HepG2 (cell line): ENCODE results near the gene HSPB9. TPM values are rescaled to one million over a fixed set of nuclear protein-coding genes. Genes with fewer than 3 reads are reported as not detected.

Experiments used
- ATAC-seq: fragments of 200-7000 bp; cut with Tn5 transposase; 3 replicates; pipeline ENCODE4 v1.9.1; 2020; ENCODE audit warnings: mild to moderate bottlenecking, moderate library complexity
- BruUV-seq: library from RNA; stranded (reverse); fragments of 400-500 nt; replicated peaks from 2 replicates; lab custom pipeline; 2021; lab: Mats Ljungman, UMichigan
- CTCF ChIA-PET: fragments of 300-600 bp; formaldehyde crosslinking; extraction: SDS; loops from one replicate; lab custom pipeline; 2021; ENCODE audit warnings: low total read pairs, inconsistent platforms, low intra/inter-chr PET ratio; lab: Yijun Ruan, JAX
- POLR2A ChIA-PET: fragments of 350-600 bp; sonication (Branson Sonifier 250); formaldehyde crosslinking; loops from one replicate; lab custom pipeline; 2020; ENCODE audit warnings: antibody characterized with exemption, inconsistent platforms; lab: Yijun Ruan, JAX
- DNase-seq: peaks from one replicate; pipeline ENCODE4 v3.0.0-alpha.2; 2015; ENCODE audit warnings: low spot score
- FAIRE-seq: peaks from 3 replicates; lab custom pipeline; 2011; peaks lifted over from hg19 to GRCh38; lab: Jason Lieb, UNC
- H2AFZ ChIP-seq: one replicate; pipeline ENCODE4 v1.6.1; 2011; ENCODE audit warnings: low read length, inconsistent platforms
- H3K27ac ChIP-seq: fragments of 300-600 bp; 3 replicates; pipeline ENCODE4 v1.8.0; 2011; ENCODE audit warnings: mixed run types, mild to moderate bottlenecking, mixed read lengths, low read length, inconsistent platforms; ENCODE audit not compliant: insufficient read depth; ENCODE audit errors: extremely low read length
- H3K27me3 ChIP-seq, 2 experiments: fragments of 200-600 bp in 1 of 2; 2 replicates in 1 of 2; 3 replicates in 1 of 2; pipeline versions ENCODE4 v1.6.0 to v1.8.0; 2011; ENCODE audit warnings: low read length in 2 of 2, mild to moderate bottlenecking in 2 of 2, moderate library complexity in 2 of 2, inconsistent platforms in 1 of 2; ENCODE audit not compliant: insufficient read depth in 2 of 2, control insufficient read depth in 1 of 2
- H3K36me3 ChIP-seq, 2 experiments: fragments of 200-600 bp in 1 of 2; replicated peaks in 1 of 2; 2 replicates in 1 of 2; 3 replicates in 1 of 2; pipeline versions ENCODE4 v1.5.1 to v1.8.0; 2011; ENCODE audit warnings: low read length in 2 of 2, inconsistent platforms in 1 of 2; ENCODE audit not compliant: insufficient read depth in 2 of 2, control insufficient read depth in 1 of 2
- H3K4me1 ChIP-seq: 2 replicates; pipeline ENCODE4 v1.5.1; 2012; ENCODE audit warnings: low read length, inconsistent platforms; ENCODE audit not compliant: insufficient read depth
- H3K4me2 ChIP-seq: 2 replicates; pipeline ENCODE4 v1.6.0; 2011; ENCODE audit warnings: low read depth, low read length, inconsistent platforms
- H3K4me3 ChIP-seq, 3 experiments: fragments of 200-600 bp in 1 of 3; sonication (generic), shearing (Covaris generic) in 1 of 3; replicated peaks in 1 of 3; 2 replicates each; pipeline ENCODE4 v1.5.1; 2011 to 2016; ENCODE audit warnings: low read length in 3 of 3, inconsistent platforms in 2 of 3, low read depth in 2 of 3, mild to moderate bottlenecking in 2 of 3, control low read depth in 1 of 3, mixed read lengths in 1 of 3; ENCODE audit not compliant: insufficient read depth in 1 of 3
- H3K79me2 ChIP-seq: one replicate; pipeline ENCODE4 v1.6.1; 2011; ENCODE audit warnings: low read length, inconsistent platforms; ENCODE audit not compliant: insufficient read depth
- H3K9ac ChIP-seq: 2 replicates; pipeline ENCODE4 v1.6.0; 2011; ENCODE audit warnings: mild to moderate bottlenecking, low read depth, low read length, inconsistent platforms; ENCODE audit not compliant: insufficient read depth
- H3K9me3 ChIP-seq: 2 replicates; pipeline ENCODE4 v1.5.1; 2012; ENCODE audit warnings: mild to moderate bottlenecking, low read length
- H4K20me1 ChIP-seq: 2 replicates; pipeline ENCODE4 v1.6.0; 2011; ENCODE audit warnings: inconsistent platforms, mild to moderate bottlenecking, low read length, moderate library complexity; ENCODE audit not compliant: insufficient read depth
- ARID4A ChIP-seq: sonication (generic); formaldehyde crosslinking; IDR thresholded peaks from 2 replicates; pipeline ENCODE4 v1.5.0; 2020; ENCODE audit warnings: mild to moderate bottlenecking, missing genetic modification reagents, borderline replicate concordance
- HMGXB4 ChIP-seq, 2 experiments: sonication (generic) in 1 of 2; formaldehyde crosslinking in 1 of 2; IDR thresholded peaks; 2 replicates each; pipeline versions ENCODE4 v1.4.0 to v1.6.1; 2018 to 2020; ENCODE audit warnings: missing genetic modification reagents in 2 of 2, borderline replicate concordance in 1 of 2, low read depth in 1 of 2, mild to moderate bottlenecking in 1 of 2, missing biosample characterization in 1 of 2
- MTA3 ChIP-seq: sonication (generic); formaldehyde crosslinking; IDR thresholded peaks from 2 replicates; pipeline ENCODE4 v1.4.0; 2020; ENCODE audit warnings: missing genetic modification reagents
- PCBP1 ChIP-seq: fragments of 200-400 bp; formaldehyde crosslinking; IDR thresholded peaks from 2 replicates; pipeline ENCODE4 v1.6.1; 2017; ENCODE audit warnings: mild to moderate bottlenecking, low read depth, low read length, borderline replicate concordance
- TBX3 ChIP-seq: fragments of 450-650 bp; IDR thresholded peaks from 2 replicates; pipeline ENCODE4 v1.6.1; 2017; ENCODE audit warnings: antibody characterized with exemption, mild to moderate bottlenecking, inconsistent platforms, borderline replicate concordance
- ZFX ChIP-seq: sonication (generic); formaldehyde crosslinking; IDR thresholded peaks from 2 replicates; pipeline ENCODE4 v1.4.0; 2020; ENCODE audit warnings: mild to moderate bottlenecking, low read depth, missing genetic modification reagents, moderate library complexity
- ZNF142 ChIP-seq: sonication (generic); formaldehyde crosslinking; IDR thresholded peaks from 2 replicates; pipeline ENCODE4 v1.4.0; 2020; ENCODE audit warnings: missing genetic modification reagents
- WGBS: methylation state at CpG from one replicate; pipeline ENCODE4 v1.1.6; 2017; ENCODE audit warnings: low lambda C conversion rate; 5-methylcytosine and 5-hydroxymethylcytosine counted together
- in situ Hi-C: cut with HindIII; loops from 2 replicates; pipeline ENCODE4 v1.10.0; 2017; ENCODE audit warnings: low pct_unique_long_range_greater_than_20kb; ENCODE audit not compliant: extremely low pct_ligation_motif_present
- intact Hi-C: fragments of 100-400 bp; cut with micrococcal nuclease; formaldehyde crosslinking; loops from one replicate; pipeline ENCODE4 v1.10.0; 2022; ENCODE audit not compliant: unreplicated experiment
- polyA plus RNA-seq, 8 experiments: library from polyadenylated mRNA; depleted of rRNA in 3 of 8; stranded (reverse) in 7 of 8; unstranded in 1 of 8; fragments of >200 nt; fragmentation: Illumina TruSeq in 4 of 8; extraction: Trizol in 4 of 8; gene quantifications; 2 replicates each; pipeline versions ENCODE4 v1.2.1 to v1.2.3, GENCODE V29; 2011 to 2016; ENCODE audit warnings: low read depth in 4 of 8, missing spikeins in 1 of 8, mixed read lengths in 1 of 8; ENCODE audit not compliant: insufficient read depth in 1 of 8
- total RNA-seq, 5 experiments: library from RNA; depleted of rRNA; stranded (reverse); fragments of >200 nt; fragmentation: Illumina TruSeq; extraction: Trizol; gene quantifications; 2 replicates each; pipeline ENCODE4 v1.2.3, GENCODE V29; 2016; ENCODE audit warnings: low read depth in 1 of 5

The HSPB9 gene
- total and polyA plus RNA-seq, 2 of the 13 experiments (the other 11 are each of a cell fraction or from before 2014, with no cell fraction given), result 0.05 to 0.24 TPM

- TF ChIP-seq HMGXB4 (CRISPR knock-in tag; IDR thresholded peaks at IDR 0.05; ENCODE audit: borderline replicate concordance in 1 of 2, low read depth in 1 of 2) (0 out of 4 replicates have a peak, but pooled peaks of 1 of the 2 experiments have one; percentile 27), TBX3 (no peak), MTA3 (CRISPR knock-in tag) (no peak)
Measured at GRCh38 chr17:42163113-42163512, 40.5 kb downstream of the HSPB9 start (continued).

GRCh38 chr17:42163696-42164407 is 41.2 kb downstream of the HSPB9 start:
- Histone ChIP-seq H3K9ac (no peak overlapping the region), H4K20me1 (no peaks in the 10 kb centered on the region), H3K4me1 (peaks cover 54% of the 10 kb centered on the region), H3K36me3 (no peaks in the 10 kb centered on the region), H3K79me2 (no peaks in the 10 kb centered on the region), H3K4me3 (peak overlapping the region in 1 of 3 experiments; percentile 41; a peak in 1 of 6 replicates), H3K9me3 (no peaks in the 10 kb centered on the region), H3K4me2 (peak overlapping the region; percentile 41), H3K27me3 (peaks cover 2 to 9% of the 10 kb centered on the region in 2 experiments; a peak in 2 of 5 replicates), H2AFZ (no peak overlapping the region), H3K27ac (no peak overlapping the region)
- ChIA-PET POLR2A (interaction anchor here (2.2 kb wide), 1 partner anchor 10 kb away, joined by 8 read pairs; no protein-coding TSS in a partner anchor), CTCF (no interaction called here)
- intact Hi-C loops (no loop called here), in situ Hi-C loops (no loop called here)
- no TSS peak for BruUV-seq
- WGBS, result 32% methylated on average over 17 of the region's 22 CpGs
- FAIRE-seq (no peak), DNase-seq (no peak), ATAC-seq (peak; percentile 7; the same call in 2 of the 3 replicates)
- TF ChIP-seq ZFX (0 out of 2 replicates have a peak, but pooled peaks have one; percentile 17), PCBP1 (0 out of 2 replicates have a peak, but pooled peaks have one; percentile 29), ZNF142 (CRISPR knock-in tag) (no peak), ARID4A (0 out of 2 replicates have a peak, but pooled peaks have one; percentile 9)
